Adrenal gland (tissue), 5 donors: Measurements from ENCODE around the gene ZNF335.

Experiments used
- CTCF ChIP-seq, 6 experiments: fragments of 450-650 bp in 4 of 6; fragments of 200-600 bp in 2 of 6; sonication (generic) in 1 of 6; IDR thresholded peaks; 1 replicate in 5 of 6; 2 replicates in 1 of 6; pipeline versions ENCODE4 v1.5.1 to v1.8.0; 2016 to 2021; ENCODE audit warnings: antibody characterized with exemption in 6 of 6, mild to moderate bottlenecking in 2 of 6, moderate library complexity in 1 of 6
- POLR2A ChIP-seq, 2 donors: fragments of 450-650 bp; IDR thresholded peaks; one replicate each; pipeline ENCODE4 v1.6.1; 2017; ENCODE audit warnings: antibody characterized with exemption in 2 of 2, mild to moderate bottlenecking in 2 of 2, moderate library complexity in 1 of 2
- donor health status: DM: no; HTN: no; CAD: no.

GRCh38 chr20:45959956-45960630 lies 11.9 kb downstream of the ZNF335 start:
- TF ChIP-seq POLR2A (IDR thresholded peaks at IDR 0.05) (no peak), CTCF (IDR thresholded peaks at IDR 0.05) (no peak)
